ENCODE results near the gene DAB1.
"Not testable (repeated sequence)": the region's sequence is repeated elsewhere in the genome, so short reads cannot be mapped to it uniquely, and the experiment has no call there.

The DAB1 gene

DNA sequence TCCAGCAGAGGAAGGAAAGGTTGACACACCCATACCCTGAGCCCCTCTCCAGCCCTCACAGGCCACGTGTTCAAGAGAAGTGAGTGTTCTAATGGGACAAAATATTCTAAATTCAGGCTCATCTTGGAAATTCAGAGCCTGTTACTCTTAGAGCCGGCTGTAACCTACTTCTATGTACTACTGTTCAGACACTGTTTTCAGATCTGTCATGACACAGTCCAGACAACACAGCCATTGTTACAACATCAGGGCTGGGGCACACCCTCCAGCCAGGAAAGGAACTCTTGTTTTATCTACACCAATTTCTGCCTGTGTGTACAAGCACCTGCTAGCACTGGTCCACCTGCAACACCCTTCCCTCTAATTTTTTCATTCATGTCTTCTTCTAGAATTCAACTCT is 312.7 kb downstream of the DAB1 start:
- DNase-seq: no peak

DNA sequence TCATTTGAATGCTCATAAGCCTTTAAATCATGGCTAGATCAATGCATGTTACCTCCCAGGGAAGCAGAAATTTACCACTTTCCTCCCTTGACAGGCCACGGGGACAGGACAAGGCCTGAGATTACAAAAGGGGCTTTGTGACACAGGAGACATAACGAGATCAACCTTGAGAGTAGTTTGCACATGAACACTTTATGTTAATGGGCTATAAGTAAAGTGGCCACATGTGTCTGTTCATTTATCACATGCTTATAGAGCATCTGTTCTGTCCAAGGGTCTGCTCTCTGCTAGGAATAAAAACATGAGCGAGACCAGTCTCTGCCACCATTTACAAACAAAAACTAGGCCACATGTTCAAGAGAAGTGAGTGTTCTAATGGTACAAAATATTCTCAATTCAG is 314.0 kb downstream of the DAB1 start:
- no peak for DNase-seq

DNA sequence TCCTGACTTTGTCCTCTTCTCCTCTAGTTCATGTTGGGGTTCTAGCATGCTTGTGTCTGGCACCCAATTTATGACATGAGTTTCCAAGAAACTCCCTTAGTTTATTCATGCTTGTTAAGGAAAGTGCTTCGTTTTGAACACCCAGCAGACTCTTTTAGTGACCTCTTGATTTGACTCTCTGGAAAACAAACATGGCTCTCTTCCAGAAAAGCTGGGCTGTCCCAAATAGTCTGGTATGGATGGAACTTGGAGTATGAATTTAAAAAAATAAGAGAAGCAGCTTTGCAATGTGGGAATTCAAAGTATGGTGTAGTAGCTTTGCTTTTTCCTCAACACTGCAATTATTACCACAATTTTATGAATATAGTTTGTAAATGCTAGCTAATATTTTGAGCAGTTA is 314.6 kb downstream of the DAB1 start:
- no peak for DNase-seq

DNA sequence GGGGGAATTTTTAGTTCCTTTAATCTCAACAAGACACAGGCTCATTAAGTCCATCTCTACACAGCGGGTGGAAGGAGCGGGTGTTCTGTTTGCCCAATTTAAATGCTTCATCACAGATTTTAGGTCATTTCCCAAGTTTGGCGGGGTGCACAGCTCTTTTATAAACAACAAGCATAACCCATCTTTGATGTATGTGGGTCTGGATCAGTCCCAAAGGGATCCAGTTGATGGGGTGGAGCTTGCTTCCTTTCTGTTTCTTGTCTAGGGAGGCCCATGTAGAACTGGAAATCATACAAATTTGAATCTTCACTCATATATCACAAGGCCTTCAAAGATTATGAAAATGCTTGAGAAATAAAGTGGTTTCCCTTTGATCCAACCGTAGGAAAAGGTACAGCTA is 317.6 kb downstream of the DAB1 start:
- no peak for DNase-seq

DNA sequence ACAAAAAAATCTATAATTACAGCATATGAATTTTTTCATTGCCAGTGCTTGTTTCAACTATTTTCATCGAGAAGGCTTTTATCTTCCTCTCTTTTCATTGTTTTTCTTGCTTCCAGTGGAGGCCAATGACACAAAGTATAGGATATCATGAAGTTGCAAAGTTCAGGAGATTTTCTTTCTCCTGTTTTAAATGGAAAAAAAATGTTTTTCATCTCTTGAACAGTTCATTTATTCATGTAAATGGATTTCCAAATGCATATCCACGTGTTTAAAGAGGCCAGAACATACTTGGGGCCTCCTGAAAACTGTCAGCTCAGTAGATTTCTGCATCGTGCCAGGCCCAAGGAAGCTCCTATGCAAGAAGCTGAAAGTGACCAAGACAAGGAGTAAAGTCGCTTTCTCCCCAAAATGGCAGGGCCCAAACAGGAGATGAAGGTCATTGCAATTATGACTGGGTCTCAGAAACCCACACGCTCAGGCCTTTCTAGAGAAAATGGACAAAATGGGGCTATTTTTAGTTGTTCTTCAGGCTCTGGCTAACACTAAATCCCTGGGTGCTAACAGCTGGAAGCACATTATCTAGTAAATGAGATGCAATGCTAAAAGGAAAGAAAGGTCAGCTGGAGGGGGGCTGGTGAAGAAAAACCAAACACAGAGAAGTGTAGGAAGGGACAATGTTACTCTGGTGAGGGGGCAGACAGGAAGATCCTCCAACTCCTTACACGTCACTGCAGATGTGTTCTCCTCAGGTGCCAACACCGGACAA is 321.1 kb downstream of the DAB1 start:
- DNase-seq: no peak

DNA sequence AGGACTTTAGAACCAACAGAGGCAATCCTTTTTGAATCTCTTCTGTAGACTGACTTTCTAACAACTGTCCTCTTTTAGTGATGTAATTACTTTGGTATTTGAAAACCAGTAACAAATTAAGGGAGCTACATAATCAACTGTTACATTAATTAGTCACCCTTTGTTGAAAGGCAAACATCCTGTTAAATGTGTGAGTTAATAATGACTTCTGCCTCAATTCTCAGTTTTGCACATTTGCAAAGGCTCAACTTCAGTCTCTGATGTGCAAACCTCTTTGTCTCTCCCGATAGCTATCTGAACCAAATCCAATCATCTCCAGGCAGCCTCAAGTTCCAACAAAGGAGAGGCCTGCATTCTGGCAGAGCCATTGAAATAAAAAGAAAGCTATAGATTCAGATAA is 322.7 kb downstream of the DAB1 start:
- DNase-seq: no peak

DNA sequence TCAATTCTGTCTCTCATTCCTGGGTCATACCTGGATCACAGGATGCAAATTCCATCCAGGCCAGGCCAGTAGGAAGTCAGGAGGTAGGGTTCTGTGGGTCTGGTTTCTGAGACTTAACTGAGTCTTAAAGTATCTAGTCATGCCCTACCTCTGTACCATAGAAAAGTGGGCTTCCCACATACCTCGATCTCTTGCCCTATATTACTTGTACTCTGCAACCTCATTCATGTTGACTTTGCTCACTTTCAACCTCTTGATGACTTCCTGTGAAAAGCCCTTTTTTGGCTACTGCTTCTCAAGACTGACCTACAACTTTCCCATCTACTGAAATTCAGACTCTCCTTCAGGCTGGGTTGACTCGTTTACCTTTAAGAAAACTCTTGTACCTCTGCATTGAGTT is 329.1 kb downstream of the DAB1 start:
- DNase-seq: no peak

DNA sequence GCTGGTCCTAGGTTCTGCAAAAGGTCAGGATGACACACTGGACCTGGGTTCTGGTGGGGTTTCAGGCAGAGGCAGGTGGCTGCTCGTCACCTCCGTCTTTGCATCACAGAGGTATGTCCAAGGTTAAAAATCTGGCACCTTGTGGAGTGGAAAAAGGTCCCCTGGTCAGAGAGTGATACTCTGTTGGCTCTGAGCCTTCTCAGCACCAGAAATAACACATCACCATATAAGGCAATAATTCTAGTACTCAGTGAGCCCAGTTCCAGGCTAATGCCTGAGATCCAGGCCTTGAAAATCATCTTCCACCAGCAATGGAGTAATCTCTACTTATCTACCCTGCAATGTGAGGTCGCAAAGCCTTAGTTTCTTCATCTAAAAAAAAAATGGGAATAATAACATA is 330.7 kb downstream of the DAB1 start:
- no peak for DNase-seq

DNA sequence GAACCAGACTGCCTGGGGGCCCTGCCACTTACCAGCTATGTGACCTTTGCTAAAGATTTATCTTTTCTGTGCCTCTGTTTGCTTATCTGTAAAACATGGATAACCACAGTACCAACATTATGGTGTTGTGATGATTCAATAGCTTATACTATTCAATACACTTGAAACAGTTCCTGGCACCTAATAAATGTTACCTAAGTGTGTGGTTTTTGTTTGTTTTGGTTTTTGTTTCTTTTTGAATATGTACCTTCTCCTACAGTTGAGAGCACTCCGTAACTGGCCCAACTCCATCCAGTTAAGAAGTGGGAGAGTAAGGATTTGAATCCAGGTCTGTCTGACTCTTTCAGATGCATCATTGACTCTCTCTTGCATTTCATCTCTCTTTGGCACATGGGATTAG is 332.2 kb downstream of the DAB1 start:
- no peak for DNase-seq

DNA sequence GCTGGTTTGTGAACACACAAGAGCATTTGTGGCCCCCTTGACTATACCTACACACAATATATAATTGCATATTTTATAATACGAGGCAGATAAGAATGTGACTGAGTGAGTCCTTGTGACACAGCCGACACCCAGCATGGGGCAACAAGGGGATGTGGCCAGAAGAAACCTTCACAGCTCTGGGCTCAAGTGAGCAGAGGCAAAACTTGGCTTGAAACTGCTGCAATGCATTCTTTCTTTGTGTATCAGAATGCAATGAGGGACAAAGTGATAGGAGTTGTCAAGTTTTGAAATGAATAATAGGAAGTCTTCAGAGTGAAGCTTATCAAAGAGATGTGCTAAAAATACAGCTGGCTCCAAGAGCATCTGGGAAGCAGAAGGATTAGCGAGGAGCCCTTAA is 334.0 kb downstream of the DAB1 start:
- no peak for DNase-seq

DNA sequence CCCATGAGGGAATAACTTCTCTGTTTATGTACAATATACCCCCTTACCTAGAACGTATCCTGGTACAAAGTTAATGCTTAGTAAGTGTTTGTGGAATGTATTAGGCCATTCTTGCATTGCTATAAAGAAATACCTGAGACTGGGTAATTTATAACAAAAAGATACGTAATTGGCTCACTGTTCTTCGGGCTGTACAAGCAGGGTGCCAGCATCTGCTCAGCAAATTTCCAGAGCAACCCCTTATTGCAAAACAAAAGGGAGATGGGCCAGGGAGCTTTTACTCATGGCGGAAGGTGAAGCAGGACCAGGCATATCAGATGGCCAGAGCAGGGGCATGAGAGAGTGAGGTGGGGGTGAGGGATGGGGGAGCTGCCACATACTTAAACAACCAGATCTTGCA is 334.6 kb downstream of the DAB1 start:
- DNase-seq: no peak

DNA sequence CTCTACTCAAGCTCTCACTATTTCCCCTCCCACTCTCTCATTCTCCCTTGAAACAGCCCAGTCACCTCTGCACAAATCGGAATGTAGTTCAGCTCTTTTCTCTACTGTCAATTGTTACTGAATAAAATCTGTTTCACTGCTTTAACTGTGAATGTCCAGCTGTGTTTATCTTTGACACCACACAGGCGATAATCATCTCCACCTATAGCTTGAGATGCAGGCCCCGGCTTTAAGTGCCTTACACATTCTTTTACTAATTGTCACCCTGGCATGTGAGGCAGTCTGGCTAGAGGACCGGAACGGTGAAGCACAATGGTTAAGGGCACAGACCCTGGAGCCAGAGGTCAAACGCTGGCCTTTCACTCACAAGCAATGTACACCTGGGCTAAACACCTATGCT is 335.2 kb downstream of the DAB1 start:
- no peak for DNase-seq

DNA sequence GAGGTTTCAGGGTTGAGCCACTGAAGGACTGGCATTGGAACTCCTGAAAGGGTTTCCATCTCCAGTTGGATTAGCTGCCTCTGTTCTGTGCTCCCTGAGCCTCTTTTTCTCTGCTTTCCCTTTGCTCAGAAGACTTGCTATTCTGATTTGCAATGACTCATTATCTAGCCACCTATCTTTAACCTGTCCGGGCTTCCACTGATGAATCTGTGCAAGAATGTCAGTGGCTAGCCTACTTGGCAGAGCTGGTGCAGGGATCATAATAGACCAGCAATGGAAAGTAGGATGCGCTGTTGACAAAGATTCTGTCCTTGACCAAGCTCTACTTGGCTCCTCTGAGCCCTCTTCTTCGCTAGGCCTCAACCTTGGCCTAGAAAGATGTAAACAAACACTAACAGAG is 336.2 kb downstream of the DAB1 start:
- DNase-seq: not testable (repeated sequence)

DNA sequence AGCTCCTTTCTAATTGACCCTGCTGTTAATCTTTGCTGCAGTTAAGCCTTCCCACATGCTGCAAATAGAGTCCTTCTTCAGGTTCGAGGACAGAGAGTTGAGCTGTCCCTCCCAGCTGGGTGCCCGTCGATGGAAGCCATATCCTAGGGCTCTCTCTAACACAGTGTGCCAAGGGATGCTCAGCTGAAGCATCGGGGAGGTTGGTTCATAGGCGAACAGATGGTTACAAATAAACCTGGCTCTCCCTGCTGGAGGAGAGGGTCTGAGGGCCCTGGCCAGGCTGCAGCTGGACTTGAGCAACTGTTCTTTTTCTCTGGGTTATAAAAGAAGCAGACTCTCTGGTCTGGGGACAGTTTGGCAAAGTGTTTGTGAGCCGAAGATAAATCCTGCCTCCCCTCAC is 337.7 kb downstream of the DAB1 start:
- no peak for DNase-seq

DNA sequence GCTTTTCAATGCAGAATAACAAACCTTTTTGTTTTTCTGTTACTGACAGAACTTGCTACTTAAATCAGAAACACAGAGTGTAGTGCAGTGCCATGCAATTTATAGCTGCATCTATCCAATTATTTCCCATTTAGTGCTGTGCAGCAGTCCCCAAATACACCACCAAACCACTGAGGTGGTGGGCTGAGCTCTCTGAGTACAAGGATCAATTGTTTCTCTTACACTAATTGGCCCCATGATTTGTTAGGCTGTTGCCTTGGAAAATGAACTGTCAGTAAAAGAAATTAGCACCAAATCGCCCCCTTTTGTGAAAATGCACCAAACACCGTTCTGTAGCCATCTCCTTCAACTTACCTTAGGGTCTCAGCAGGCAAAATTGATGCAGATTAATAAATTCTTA is 339.2 kb downstream of the DAB1 start:
- DNase-seq: no peak

DNA sequence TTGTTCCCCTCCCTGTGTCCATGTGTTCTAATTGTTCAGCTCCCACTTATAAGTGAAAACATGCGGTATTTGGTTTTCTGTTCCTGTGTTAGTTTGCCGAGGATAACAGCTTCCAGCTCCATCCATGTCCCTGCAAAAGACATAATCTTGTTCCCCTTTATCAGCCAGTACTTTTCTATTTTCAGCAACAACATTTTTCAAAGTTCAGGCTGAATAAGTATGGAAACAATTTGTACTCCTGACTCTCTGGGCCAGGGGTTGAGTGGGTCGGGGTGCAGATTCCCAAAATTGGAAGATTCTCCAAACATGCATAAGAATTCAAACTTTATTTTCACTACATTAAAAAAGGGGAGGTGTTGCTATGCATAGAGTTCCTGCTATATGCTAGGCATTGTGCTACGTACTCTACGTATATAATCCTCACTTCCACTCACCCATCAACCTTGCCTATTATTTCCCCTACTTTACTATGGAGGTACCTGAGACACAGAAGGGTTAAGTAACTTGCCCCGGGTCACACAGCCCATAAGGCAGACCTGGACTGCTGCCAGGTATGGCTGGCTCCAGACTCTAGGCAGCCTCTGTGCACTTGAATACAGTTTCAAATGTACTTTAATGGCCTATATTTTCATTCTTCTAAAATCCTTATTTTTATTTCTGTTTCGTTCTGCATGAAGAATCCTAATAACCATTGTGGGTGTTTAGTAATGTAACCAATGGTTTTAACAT is 341.0 kb downstream of the DAB1 start:
- no peak for DNase-seq

DNA sequence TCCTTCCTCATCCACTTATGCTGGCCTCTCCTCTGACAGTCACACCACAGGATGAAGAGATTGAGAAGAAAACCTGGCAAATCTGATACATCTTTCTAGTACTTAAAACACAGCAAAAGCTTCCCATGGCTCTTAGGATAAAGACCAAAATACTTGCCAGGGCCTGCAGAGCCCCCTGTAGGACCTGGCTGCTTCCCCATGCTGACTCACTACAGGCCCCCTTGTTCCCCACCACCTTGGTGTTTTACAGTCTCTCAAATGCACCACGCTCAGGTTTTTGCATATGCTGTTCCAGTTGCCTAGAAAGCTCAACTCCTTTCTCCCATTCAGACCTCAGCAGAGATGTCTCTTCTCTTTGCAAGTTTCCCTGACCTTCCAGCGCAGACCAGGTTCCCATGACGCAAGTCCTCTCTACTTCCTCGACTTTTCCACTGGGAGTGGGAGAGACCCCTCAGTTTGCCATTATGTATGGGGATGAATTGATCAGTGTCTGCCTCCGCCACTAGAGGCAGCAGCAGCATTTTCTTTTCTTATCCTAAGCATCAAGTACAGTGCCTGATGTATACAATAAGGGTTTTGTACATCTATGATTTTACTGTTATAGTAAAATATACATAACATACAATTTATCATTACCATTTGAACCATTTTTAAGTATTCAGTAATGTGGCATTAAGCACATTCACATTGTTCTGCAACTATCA is 344.3 kb downstream of the DAB1 start:
- DNase-seq: no peak

DNA sequence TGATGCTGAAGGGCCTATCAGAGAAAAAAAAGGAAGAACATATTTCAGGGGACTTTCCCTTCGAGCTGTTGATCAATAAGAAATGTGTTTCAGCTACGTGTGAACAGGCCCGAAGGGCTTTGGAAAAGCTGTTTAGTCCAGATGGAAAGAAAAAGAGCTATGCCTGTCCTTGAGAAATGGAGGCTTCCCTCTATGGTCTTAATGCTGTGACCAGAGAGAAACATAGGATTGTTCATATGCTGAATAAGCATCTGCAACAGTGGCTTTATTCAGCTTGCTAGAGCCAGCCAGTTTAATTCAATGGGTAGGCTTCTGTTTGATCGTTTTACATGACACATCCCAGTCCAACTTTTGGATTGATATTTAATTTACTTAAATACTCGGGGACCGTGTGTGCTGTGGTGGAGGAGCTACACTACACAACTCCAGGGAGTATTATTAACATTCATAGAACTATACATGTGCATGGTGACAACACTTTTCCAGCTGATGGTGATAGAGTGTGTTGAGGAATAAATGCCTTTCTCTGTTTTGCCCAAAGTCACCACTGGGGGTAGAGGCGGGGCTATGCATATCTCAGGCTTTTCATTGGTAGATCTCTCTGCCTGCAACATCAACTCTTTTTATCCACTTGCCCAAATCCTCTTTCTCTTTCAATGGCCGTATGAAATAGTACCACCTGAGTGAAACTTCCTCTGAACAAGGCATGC is 351.3 kb downstream of the DAB1 start:
- no peak for DNase-seq

DNA sequence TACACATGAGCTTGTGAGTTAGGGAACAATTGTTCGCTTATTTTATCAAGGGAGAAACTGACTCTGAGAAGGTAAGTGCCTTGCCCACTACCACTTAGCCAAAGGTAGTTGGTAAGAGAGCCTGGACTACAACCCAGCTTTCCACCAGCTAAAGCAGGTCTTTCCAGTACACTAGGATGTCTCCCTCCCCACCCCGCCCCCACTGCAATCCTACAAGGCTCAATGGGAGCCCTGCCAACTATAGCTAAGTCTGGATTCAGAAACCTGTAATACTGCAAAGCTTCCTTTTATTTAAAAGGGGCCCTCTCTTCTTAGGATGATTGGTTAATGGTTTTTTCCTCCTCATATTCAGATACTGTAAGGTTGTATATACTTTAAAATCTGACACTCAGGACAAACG is 356.0 kb downstream of the DAB1 start:
- no peak for DNase-seq

DNA sequence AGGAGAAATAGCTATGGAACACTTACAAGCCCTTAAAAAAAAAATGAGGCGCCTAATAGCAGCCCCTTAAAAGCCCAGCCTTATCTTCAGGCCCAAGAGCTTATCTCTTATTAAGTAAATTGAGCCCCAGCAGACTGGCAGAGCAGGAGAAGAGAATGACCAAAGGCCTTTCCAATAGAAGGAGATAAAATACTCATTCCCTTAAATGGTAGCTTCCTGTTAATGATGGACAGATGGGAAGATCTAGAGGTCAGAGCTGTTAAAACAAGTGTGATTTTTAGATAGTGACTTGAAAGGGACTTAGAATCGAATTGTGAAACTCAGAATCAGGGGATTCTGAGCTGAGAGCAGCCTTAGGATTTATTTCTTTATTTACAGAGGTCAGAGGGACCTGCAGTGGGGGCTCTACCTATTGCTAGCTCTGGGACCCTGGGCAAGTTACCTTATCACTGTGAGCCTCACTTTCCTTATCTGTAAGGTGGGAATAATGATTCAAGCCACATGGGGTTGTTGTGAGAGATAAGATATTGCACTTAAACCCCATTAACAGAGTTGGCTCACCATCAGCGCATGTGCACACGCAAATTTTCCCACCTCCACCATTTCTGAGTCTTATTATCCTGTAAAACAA is 356.8 kb downstream of the DAB1 start:
- DNase-seq: no peak

DNA sequence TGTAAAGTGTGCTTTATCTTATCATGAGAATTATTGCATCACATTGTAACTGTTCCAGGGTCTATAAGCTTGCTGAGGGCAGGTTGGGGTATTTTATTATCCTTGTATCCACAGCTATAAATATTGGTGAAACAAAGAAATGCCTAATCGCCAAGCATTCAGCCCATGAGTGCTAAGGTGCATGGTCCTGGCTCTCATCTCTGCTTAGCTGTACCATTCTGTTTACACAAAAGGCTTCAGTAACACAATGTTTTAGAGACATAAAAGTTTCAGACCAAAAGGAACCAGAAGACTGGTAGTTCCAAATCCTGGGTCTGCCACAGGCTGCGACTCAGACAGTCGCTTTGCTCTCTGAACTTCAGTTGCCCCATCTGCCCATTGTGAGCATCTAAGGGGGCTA is 358.4 kb downstream of the DAB1 start:
- DNase-seq: no peak

DNA sequence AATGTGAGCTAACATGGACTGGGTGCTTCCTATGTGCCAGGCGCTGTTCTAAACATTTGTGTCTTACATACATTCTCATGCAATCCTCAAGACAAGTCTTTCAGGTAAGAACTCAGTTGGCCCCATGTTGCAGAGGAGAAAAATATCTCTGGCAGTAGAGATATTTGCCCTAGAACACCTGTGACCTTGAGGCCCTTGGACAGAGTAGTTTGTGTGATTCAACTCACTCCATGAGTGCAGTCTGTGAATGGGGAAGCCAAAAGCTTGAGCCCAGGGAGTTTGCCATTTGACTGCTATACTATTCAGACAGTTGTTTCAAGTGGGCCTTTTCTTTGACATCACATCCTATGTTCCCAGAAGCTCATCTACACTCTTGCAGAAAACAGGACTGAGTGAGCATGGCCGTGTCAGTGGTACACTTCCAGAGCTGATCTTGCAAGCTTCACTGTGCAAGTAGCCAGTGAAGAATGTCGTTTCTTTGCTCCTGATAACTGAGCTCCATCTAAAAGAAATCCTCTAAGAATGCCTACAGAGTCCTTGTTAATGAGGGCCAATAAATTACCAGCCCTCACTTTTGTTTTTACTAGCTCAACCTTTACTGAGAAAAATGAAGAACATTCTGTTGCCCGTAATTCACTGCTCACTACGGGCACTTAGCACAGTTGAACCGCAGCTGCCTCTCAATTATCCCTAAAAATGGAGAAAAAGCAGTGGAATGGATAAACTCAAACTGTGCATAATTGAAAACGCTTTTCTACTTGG is 359.3 kb downstream of the DAB1 start:
- DNase-seq: no peak
